A549 (cell line): ENCODE data around the gene NELFE.

Experiments
- CEBPB ChIP-seq, 2 experiments: fragments of >200 bp in 1 of 2; sonication (Bioruptor Twin) in 1 of 2; formaldehyde crosslinking in 1 of 2; IDR thresholded peaks; 2 replicates each; pipeline ENCODE4 v1.6.1; 2012 to 2016
- CHD4 ChIP-seq: fragments of 200-600 bp; sonication (generic); IDR thresholded peaks from 2 replicates; pipeline ENCODE4 v1.6.1; 2016; ENCODE audit warnings: antibody characterized with exemption, mild to moderate bottlenecking, borderline replicate concordance
- EP300 ChIP-seq, 2 experiments: fragments of >200 bp; sonication (Bioruptor Twin); formaldehyde crosslinking; IDR thresholded peaks; 2 replicates in 1 of 2; 3 replicates in 1 of 2; pipeline ENCODE4 v1.6.1; 2016 to 2017
- POLR2A ChIP-seq: IDR thresholded peaks from 2 replicates; pipeline ENCODE4 v1.6.1; 2012; ENCODE audit warnings: mild to moderate bottlenecking, low read length
- RAD21 ChIP-seq, 2 experiments: fragments of >200 bp in 1 of 2; sonication (Bioruptor Twin) in 1 of 2; formaldehyde crosslinking in 1 of 2; IDR thresholded peaks in 1 of 2; conservative IDR thresholded peaks in 1 of 2; 2 replicates in 1 of 2; 3 replicates in 1 of 2; pipeline ENCODE4 v1.6.1; 2012 to 2018; ENCODE audit warnings: inconsistent platforms in 1 of 2
- RCOR1 ChIP-seq: fragments of 150-350 bp; IDR thresholded peaks from 2 replicates; pipeline ENCODE4 v1.6.1; 2014; ENCODE audit warnings: antibody characterized with exemption, low read length, low read depth
- TP53 ChIP-seq: fragments of 250-450 bp; sonication (Bioruptor Pico); IDR thresholded peaks from 2 replicates; pipeline ENCODE4 v1.5.0; 2021; ENCODE audit warnings: mild to moderate bottlenecking, moderate library complexity
- TF ChIP-seq, protein P1 (sequence below): fragments of 450-650 bp; IDR thresholded peaks from 2 replicates; pipeline ENCODE4 v1.6.1; 2014; ENCODE audit warnings: antibody characterized with exemption
- TF ChIP-seq, protein P2 (sequence below): fragments of >200 bp; sonication (Bioruptor Twin); formaldehyde crosslinking; IDR thresholded peaks from 3 replicates; pipeline ENCODE4 v1.5.1; 2016
- TF ChIP-seq, protein P3 (sequence below): fragments of 200-600 bp; sonication (generic); IDR thresholded peaks from 2 replicates; pipeline ENCODE4 v1.6.1; 2016; ENCODE audit warnings: antibody characterized with exemption, mild to moderate bottlenecking, moderate library complexity
- TF ChIP-seq, protein P4 (sequence below): fragments of 250-450 bp; sonication (Bioruptor Pico); IDR thresholded peaks from 2 replicates; pipeline ENCODE4 v1.5.0; 2021; ENCODE audit warnings: mild to moderate bottlenecking, moderate library complexity, borderline replicate concordance

DNA sequence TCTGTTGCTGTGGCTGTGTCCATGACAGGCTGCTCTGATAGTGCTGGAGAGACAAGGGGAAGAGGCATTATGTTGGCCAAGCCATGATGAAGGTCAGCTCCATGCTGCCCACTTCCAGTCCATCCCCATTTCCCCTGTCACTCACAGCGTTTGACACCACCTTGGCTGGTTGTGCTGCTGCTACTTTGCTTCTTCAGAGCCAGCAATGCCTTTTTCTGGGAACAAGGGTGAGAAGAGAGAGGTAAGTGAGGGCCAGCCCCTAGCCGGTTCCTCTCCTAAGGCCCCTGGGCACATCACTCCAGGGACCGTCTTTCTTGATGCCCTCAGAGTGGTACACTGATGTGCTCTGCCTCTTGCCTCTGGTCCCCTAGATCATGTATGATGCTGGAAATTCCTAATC is 2.0 kb downstream of the NELFE start:
- TF ChIP-seq, protein P1, sequence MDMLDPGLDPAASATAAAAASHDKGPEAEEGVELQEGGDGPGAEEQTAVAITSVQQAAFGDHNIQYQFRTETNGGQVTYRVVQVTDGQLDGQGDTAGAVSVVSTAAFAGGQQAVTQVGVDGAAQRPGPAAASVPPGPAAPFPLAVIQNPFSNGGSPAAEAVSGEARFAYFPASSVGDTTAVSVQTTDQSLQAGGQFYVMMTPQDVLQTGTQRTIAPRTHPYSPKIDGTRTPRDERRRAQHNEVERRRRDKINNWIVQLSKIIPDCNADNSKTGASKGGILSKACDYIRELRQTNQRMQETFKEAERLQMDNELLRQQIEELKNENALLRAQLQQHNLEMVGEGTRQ: no peak
- TF ChIP-seq, protein P2, sequence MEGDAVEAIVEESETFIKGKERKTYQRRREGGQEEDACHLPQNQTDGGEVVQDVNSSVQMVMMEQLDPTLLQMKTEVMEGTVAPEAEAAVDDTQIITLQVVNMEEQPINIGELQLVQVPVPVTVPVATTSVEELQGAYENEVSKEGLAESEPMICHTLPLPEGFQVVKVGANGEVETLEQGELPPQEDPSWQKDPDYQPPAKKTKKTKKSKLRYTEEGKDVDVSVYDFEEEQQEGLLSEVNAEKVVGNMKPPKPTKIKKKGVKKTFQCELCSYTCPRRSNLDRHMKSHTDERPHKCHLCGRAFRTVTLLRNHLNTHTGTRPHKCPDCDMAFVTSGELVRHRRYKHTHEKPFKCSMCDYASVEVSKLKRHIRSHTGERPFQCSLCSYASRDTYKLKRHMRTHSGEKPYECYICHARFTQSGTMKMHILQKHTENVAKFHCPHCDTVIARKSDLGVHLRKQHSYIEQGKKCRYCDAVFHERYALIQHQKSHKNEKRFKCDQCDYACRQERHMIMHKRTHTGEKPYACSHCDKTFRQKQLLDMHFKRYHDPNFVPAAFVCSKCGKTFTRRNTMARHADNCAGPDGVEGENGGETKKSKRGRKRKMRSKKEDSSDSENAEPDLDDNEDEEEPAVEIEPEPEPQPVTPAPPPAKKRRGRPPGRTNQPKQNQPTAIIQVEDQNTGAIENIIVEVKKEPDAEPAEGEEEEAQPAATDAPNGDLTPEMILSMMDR: no peak
- TF ChIP-seq CEBPB (IDR thresholded peaks at IDR 0.05) (no peak), CHD4 (no peak), TP53 (CRISPR knock-in tag) (no peak), RCOR1 (no peak), EP300 (IDR thresholded peaks at IDR 0.05) (no peak), POLR2A (no peak), RAD21 (conservative IDR thresholded peaks at IDR 0.05 in 1 of 2, IDR thresholded peaks at IDR 0.05 in 1 of 2) (no peak)
- TF ChIP-seq, protein P3, sequence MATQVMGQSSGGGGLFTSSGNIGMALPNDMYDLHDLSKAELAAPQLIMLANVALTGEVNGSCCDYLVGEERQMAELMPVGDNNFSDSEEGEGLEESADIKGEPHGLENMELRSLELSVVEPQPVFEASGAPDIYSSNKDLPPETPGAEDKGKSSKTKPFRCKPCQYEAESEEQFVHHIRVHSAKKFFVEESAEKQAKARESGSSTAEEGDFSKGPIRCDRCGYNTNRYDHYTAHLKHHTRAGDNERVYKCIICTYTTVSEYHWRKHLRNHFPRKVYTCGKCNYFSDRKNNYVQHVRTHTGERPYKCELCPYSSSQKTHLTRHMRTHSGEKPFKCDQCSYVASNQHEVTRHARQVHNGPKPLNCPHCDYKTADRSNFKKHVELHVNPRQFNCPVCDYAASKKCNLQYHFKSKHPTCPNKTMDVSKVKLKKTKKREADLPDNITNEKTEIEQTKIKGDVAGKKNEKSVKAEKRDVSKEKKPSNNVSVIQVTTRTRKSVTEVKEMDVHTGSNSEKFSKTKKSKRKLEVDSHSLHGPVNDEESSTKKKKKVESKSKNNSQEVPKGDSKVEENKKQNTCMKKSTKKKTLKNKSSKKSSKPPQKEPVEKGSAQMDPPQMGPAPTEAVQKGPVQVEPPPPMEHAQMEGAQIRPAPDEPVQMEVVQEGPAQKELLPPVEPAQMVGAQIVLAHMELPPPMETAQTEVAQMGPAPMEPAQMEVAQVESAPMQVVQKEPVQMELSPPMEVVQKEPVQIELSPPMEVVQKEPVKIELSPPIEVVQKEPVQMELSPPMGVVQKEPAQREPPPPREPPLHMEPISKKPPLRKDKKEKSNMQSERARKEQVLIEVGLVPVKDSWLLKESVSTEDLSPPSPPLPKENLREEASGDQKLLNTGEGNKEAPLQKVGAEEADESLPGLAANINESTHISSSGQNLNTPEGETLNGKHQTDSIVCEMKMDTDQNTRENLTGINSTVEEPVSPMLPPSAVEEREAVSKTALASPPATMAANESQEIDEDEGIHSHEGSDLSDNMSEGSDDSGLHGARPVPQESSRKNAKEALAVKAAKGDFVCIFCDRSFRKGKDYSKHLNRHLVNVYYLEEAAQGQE: no peak
- TF ChIP-seq, protein P4, sequence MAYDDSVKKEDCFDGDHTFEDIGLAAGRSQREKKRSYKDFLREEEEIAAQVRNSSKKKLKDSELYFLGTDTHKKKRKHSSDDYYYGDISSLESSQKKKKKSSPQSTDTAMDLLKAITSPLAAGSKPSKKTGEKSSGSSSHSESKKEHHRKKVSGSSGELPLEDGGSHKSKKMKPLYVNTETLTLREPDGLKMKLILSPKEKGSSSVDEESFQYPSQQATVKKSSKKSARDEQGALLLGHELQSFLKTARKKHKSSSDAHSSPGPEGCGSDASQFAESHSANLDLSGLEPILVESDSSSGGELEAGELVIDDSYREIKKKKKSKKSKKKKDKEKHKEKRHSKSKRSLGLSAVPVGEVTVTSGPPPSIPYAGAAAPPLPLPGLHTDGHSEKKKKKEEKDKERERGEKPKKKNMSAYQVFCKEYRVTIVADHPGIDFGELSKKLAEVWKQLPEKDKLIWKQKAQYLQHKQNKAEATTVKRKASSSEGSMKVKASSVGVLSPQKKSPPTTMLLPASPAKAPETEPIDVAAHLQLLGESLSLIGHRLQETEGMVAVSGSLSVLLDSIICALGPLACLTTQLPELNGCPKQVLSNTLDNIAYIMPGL: no peak
